GM23338 (cell line): Measurements from ENCODE around the gene TCP11L2. TPM values are rescaled to one million over a fixed set of nuclear protein-coding genes. Genes with fewer than 3 reads are reported as not detected.

ENCODE experiments used
- ATAC-seq: fragments of 200-7000 bp; cut with Tn5 transposase; 3 replicates; pipeline ENCODE4 v1.9.1; 2020
- DNase-seq: peaks from one replicate; pipeline ENCODE4 v3.0.0-alpha.2; 2015; ENCODE audit warnings: low spot score
- H2AFZ ChIP-seq: fragments of 200-600 bp; sonication (generic); 2 replicates; pipeline ENCODE4 v1.8.0; 2016; ENCODE audit warnings: antibody characterized with exemption, mild to moderate bottlenecking, moderate library complexity
- H3F3A ChIP-seq: fragments of 200-600 bp; sonication (generic); replicated peaks from 2 replicates; pipeline ENCODE4 v1.8.0; 2017; ENCODE audit warnings: antibody characterized with exemption, mixed run types, low read depth
- H3K27ac ChIP-seq: fragments of 200-600 bp; sonication (generic); 2 replicates; pipeline ENCODE4 v1.6.1; 2016; ENCODE audit warnings: low read depth
- H3K27me3 ChIP-seq: fragments of 200-600 bp; sonication (generic); 2 replicates; pipeline ENCODE4 v1.8.0; 2016; ENCODE audit warnings: mild to moderate bottlenecking, mixed run types, moderate library complexity; ENCODE audit not compliant: insufficient read depth
- H3K36me3 ChIP-seq: fragments of 200-600 bp; sonication (generic); 2 replicates; pipeline ENCODE4 v1.8.0; 2016; ENCODE audit warnings: mild to moderate bottlenecking; ENCODE audit not compliant: insufficient read depth
- H3K4me1 ChIP-seq: fragments of 200-600 bp; sonication (generic); 2 replicates; pipeline ENCODE4 v1.8.0; 2016; ENCODE audit warnings: mild to moderate bottlenecking, moderate library complexity; ENCODE audit not compliant: insufficient read depth
- H3K4me2 ChIP-seq: fragments of 200-600 bp; sonication (generic); 2 replicates; pipeline ENCODE4 v1.7.1; 2017; ENCODE audit warnings: mixed run types
- H3K4me3 ChIP-seq: fragments of 200-600 bp; sonication (generic); 2 replicates; pipeline ENCODE4 v1.6.1; 2016; ENCODE audit warnings: mixed run types
- H3K79me2 ChIP-seq: fragments of 200-600 bp; sonication (generic); replicated peaks from 2 replicates; pipeline ENCODE4 v1.8.0; 2017; ENCODE audit warnings: mild to moderate bottlenecking; ENCODE audit not compliant: insufficient read depth
- H3K9me2 ChIP-seq: fragments of 200-600 bp; sonication (generic); 2 replicates; pipeline ENCODE4 v1.8.0; 2017; ENCODE audit not compliant: insufficient read depth
- H4K20me1 ChIP-seq: fragments of 200-600 bp; sonication (generic); replicated peaks from 2 replicates; pipeline ENCODE4 v1.8.0; 2017; ENCODE audit warnings: mild to moderate bottlenecking; ENCODE audit not compliant: insufficient read depth
- H3K27ac Mint-ChIP-seq: 2 replicates; pipeline ENCODE4 v1.8.0; 2020; ENCODE audit warnings: inconsistent platforms, mild to moderate bottlenecking, moderate library complexity, mixed read lengths
- H3K27me3 Mint-ChIP-seq: 3 replicates; pipeline ENCODE4 v1.8.0; 2022; ENCODE audit warnings: low read depth, mild to moderate bottlenecking, moderate library complexity, mixed read lengths, inconsistent platforms; ENCODE audit not compliant: insufficient read depth, poor library complexity
- H3K36me3 Mint-ChIP-seq: 3 replicates; pipeline ENCODE4 v1.8.0; 2021; ENCODE audit warnings: low read depth, mild to moderate bottlenecking, inconsistent platforms, moderate library complexity, mixed read lengths
- H3K4me1 Mint-ChIP-seq: 3 replicates; pipeline ENCODE4 v1.8.0; 2020; ENCODE audit warnings: mild to moderate bottlenecking, inconsistent platforms, mixed read lengths
- H3K4me3 Mint-ChIP-seq: 3 replicates; pipeline ENCODE4 v1.8.0; 2021; ENCODE audit warnings: moderate library complexity, mild to moderate bottlenecking, inconsistent platforms, mixed read lengths
- H3K9me3 Mint-ChIP-seq: 3 replicates; pipeline ENCODE4 v1.8.0; 2020; ENCODE audit warnings: moderate library complexity, mild to moderate bottlenecking, inconsistent platforms, mixed read lengths
- JUNB ChIP-seq: IDR thresholded peaks from one replicate; pipeline ENCODE4 v1.6.1; 2016; ENCODE audit warnings: antibody characterized with exemption; ENCODE audit not compliant: unreplicated experiment
- POLR2AphosphoS5 ChIP-seq: IDR thresholded peaks from 2 replicates; pipeline ENCODE4 v1.6.1; 2016; ENCODE audit warnings: antibody characterized with exemption, low read depth
- polyA plus RNA-seq: library from polyadenylated mRNA; unstranded; fragments of >200 nt; fragmentation: Nextera tagmentation; extraction: Ambion mirVana; gene quantifications from 2 replicates; pipeline ENCODE4 v1.2.1, GENCODE V29; 2016
- total RNA-seq: library from RNA; depleted of rRNA; stranded (reverse); fragments of >200 nt; shearing (Covaris generic); gene quantifications from 2 replicates; pipeline ENCODE4 v1.2.3, GENCODE V29; 2014
- TF ChIP-seq, protein P1 (sequence below): fragments of 250-450 bp; sonication (Bioruptor Pico); IDR thresholded peaks from 2 replicates; pipeline ENCODE4 v1.5.0; 2020; ENCODE audit warnings: mild to moderate bottlenecking, moderate library complexity

TCP11L2 gene
- total and polyA plus RNA-seq, 2 experiments from 2014 or later = 1.4 to 4.4 TPM

DNA sequence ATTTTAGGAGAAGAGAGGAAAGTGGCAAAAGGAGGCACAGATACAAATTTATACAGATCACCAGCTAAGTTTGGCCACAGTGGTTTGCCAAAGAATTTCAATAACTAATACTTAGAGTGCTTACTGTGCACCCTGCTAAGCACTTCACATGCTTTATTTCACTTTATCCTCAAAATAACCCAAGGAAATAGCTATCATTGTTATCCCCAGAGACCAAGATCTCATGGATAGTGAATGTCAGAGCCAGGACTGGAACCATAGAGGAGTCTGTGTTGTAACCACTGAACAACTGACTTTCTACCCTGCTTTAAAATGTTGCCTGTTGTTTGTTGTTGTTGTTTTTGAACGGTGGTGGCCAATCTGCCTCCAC, 1.3 kb upstream of the TCP11L2 start:
- no peak for DNase-seq
- H3K9me3 Mint-ChIP-seq = no peaks in the 10 kb centered on the region
- peak overlapping the region; percentile 82 for H3K4me2 ChIP-seq

More for the DNA sequence above, 1.3 kb upstream of the TCP11L2 start:
- H3K9me2 ChIP-seq = no peaks in the 10 kb centered on the region
- no peaks in the 10 kb centered on the region for H3K27me3 ChIP-seq
- H2AFZ ChIP-seq = peak overlapping the region; percentile 92
- peak overlapping the region; percentile 3; the same call in 1 of the 2 replicates for H3K27ac ChIP-seq
- Mint-ChIP-seq H3K27ac (no peak overlapping the region; the same call in 1 of the 2 replicates), H3K27me3 (peaks cover 7% of the 10 kb centered on the region), H3K4me3 (peak overlapping the region; percentile 80), H3K36me3 (no peaks in the 10 kb centered on the region; the same call in 2 of the 3 replicates), H3K4me1 (peaks cover 41% of the 10 kb centered on the region)
- no peaks in the 10 kb centered on the region for H3K79me2 ChIP-seq
- ATAC-seq = no peak
- no peak for TF ChIP-seq POLR2AphosphoS5
- TF ChIP-seq, protein P1, sequence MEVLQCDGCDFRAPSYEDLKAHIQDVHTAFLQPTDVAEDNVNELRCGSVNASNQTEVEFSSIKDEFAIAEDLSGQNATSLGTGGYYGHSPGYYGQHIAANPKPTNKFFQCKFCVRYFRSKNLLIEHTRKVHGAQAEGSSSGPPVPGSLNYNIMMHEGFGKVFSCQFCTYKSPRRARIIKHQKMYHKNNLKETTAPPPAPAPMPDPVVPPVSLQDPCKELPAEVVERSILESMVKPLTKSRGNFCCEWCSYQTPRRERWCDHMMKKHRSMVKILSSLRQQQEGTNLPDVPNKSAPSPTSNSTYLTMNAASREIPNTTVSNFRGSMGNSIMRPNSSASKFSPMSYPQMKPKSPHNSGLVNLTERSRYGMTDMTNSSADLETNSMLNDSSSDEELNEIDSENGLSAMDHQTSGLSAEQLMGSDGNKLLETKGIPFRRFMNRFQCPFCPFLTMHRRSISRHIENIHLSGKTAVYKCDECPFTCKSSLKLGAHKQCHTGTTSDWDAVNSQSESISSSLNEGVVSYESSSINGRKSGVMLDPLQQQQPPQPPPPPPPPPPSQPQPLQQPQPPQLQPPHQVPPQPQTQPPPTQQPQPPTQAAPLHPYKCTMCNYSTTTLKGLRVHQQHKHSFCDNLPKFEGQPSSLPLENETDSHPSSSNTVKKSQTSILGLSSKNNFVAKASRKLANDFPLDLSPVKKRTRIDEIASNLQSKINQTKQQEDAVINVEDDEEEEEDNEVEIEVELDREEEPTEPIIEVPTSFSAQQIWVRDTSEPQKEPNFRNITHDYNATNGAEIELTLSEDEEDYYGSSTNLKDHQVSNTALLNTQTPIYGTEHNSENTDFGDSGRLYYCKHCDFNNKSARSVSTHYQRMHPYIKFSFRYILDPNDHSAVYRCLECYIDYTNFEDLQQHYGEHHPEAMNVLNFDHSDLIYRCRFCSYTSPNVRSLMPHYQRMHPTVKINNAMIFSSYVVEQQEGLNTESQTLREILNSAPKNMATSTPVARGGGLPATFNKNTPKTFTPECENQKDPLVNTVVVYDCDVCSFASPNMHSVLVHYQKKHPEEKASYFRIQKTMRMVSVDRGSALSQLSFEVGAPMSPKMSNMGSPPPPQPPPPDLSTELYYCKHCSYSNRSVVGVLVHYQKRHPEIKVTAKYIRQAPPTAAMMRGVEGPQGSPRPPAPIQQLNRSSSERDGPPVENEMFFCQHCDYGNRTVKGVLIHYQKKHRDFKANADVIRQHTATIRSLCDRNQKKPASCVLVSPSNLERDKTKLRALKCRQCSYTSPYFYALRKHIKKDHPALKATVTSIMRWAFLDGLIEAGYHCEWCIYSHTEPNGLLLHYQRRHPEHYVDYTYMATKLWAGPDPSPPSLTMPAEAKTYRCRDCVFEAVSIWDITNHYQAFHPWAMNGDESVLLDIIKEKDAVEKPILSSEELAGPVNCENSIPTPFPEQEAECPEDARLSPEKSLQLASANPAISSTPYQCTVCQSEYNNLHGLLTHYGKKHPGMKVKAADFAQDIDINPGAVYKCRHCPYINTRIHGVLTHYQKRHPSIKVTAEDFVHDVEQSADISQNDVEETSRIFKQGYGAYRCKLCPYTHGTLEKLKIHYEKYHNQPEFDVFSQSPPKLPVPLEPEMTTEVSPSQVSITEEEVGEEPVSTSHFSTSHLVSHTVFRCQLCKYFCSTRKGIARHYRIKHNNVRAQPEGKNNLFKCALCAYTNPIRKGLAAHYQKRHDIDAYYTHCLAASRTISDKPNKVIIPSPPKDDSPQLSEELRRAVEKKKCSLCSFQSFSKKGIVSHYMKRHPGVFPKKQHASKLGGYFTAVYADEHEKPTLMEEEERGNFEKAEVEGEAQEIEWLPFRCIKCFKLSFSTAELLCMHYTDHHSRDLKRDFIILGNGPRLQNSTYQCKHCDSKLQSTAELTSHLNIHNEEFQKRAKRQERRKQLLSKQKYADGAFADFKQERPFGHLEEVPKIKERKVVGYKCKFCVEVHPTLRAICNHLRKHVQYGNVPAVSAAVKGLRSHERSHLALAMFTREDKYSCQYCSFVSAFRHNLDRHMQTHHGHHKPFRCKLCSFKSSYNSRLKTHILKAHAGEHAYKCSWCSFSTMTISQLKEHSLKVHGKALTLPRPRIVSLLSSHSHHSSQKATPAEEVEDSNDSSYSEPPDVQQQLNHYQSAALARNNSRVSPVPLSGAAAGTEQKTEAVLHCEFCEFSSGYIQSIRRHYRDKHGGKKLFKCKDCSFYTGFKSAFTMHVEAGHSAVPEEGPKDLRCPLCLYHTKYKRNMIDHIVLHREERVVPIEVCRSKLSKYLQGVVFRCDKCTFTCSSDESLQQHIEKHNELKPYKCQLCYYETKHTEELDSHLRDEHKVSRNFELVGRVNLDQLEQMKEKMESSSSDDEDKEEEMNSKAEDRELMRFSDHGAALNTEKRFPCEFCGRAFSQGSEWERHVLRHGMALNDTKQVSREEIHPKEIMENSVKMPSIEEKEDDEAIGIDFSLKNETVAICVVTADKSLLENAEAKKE (CRISPR knock-in tag) = no peak
- TF ChIP-seq JUNB = no peak
- H3F3A ChIP-seq = no peaks in the 10 kb centered on the region; the same call in 1 of the 2 replicates
- no peaks in the 10 kb centered on the region for H4K20me1 ChIP-seq
- H3K4me1 ChIP-seq = peaks cover 18% of the 10 kb centered on the region; the same call in 1 of the 2 replicates
- H3K4me3 ChIP-seq = peak overlapping the region; percentile 97
- H3K36me3 ChIP-seq = no peaks in the 10 kb centered on the region
